CD4-positive, alpha-beta T cell (primary cell): ENCODE results near the gene DIP2C. TPM values are rescaled to one million over a fixed set of nuclear protein-coding genes. Genes with fewer than 3 reads are reported as not detected.

Experiments used
- ATAC-seq: fragments of 200-7000 bp; cut with Tn5 transposase; one replicate; pipeline ENCODE4 v1.10.0; 2022; ENCODE audit warnings: mild to moderate bottlenecking; ENCODE audit not compliant: poor library complexity
- CTCF ChIA-PET: fragments of 350-600 bp; sonication (Branson Sonifier 250); formaldehyde crosslinking; loops from one replicate; lab custom pipeline; 2021; ENCODE audit warnings: antibody characterized with exemption, inconsistent platforms; lab: Charles Lee
- POLR2A ChIA-PET: fragments of 350-600 bp; sonication (Branson Sonifier 250); formaldehyde crosslinking; loops from one replicate; lab custom pipeline; 2021; ENCODE audit warnings: antibody characterized with exemption, inconsistent platforms; lab: Charles Lee
- DNase-seq, 14 experiments: peaks; one replicate each; pipeline ENCODE4 v3.0.0-alpha.2; 2013 to 2020; ENCODE audit warnings: mixed read lengths in 2 of 14
- H3K27ac ChIP-seq, 2 donors: one replicate each; pipeline versions ENCODE4 v1.5.1 to v1.7.0; 2013; ENCODE audit warnings: low read length in 2 of 2, low read depth in 1 of 2, mild to moderate bottlenecking in 1 of 2
- H3K27me3 ChIP-seq, 2 experiments: 1 replicate in 1 of 2; 2 replicates in 1 of 2; pipeline versions ENCODE4 v1.6.1 to v1.7.0; 2013; ENCODE audit warnings: low read length in 2 of 2, control low read depth in 1 of 2, mild to moderate bottlenecking in 1 of 2, moderate library complexity in 1 of 2; ENCODE audit not compliant: insufficient read depth in 2 of 2, control insufficient read depth in 1 of 2
- H3K36me3 ChIP-seq: one replicate; pipeline ENCODE4 v1.6.1; 2013; ENCODE audit warnings: low read length, control low read depth; ENCODE audit not compliant: insufficient read depth
- H3K4me1 ChIP-seq: one replicate; pipeline ENCODE4 v1.6.1; 2013; ENCODE audit warnings: low read length, control low read depth; ENCODE audit not compliant: insufficient read depth
- H3K4me3 ChIP-seq: one replicate; pipeline ENCODE4 v1.5.1; 2013; ENCODE audit warnings: mild to moderate bottlenecking, low read length, moderate library complexity
- H3K9me3 ChIP-seq, 2 experiments: 1 replicate in 1 of 2; 2 replicates in 1 of 2; pipeline versions ENCODE4 v1.6.1 to v1.7.0; 2013; ENCODE audit warnings: low read length in 2 of 2, mild to moderate bottlenecking in 2 of 2, control low read depth in 1 of 2, moderate library complexity in 1 of 2; ENCODE audit not compliant: control insufficient read depth in 1 of 2, insufficient read depth in 1 of 2
- H3K27ac Mint-ChIP-seq: one replicate; pipeline ENCODE4 v1.8.0; 2020; ENCODE audit warnings: mixed read lengths
- H3K27me3 Mint-ChIP-seq: one replicate; pipeline ENCODE4 v1.8.0; 2021; ENCODE audit warnings: mixed read lengths
- H3K36me3 Mint-ChIP-seq: one replicate; pipeline ENCODE4 v1.8.0; 2021; ENCODE audit warnings: low read depth, mixed read lengths
- H3K4me1 Mint-ChIP-seq: one replicate; pipeline ENCODE4 v1.8.0; 2021; ENCODE audit warnings: low read depth, mixed read lengths
- H3K4me3 Mint-ChIP-seq: one replicate; pipeline ENCODE4 v1.8.0; 2020; ENCODE audit warnings: mild to moderate bottlenecking, mixed read lengths
- H3K9me3 Mint-ChIP-seq: one replicate; pipeline ENCODE4 v1.8.0; 2020; ENCODE audit warnings: mixed read lengths
- CTCF ChIP-seq: fragments of 200-600 bp; IDR thresholded peaks from one replicate; pipeline ENCODE4 v1.8.0; 2022; ENCODE audit warnings: antibody characterized with exemption, mild to moderate bottlenecking
- intact Hi-C, 2 experiments: fragments of 100-400 bp; cut with DNase I in 1 of 2; cut with micrococcal nuclease in 1 of 2; formaldehyde crosslinking; loops; one replicate each; pipeline versions ENCODE4 v1.15.1 to v1.9.0; 2023 to 2025; cut with DNase I, micrococcal nuclease
- total RNA-seq, 174 experiments: library from RNA in 2 of 174; stranded (reverse) in 2 of 174; gene quantifications; one replicate each; pipeline ENCODE4 v1.2.3 and lab custom pipeline; 2021 to 2026

The DIP2C gene
- total RNA-seq, 2 experiments from 2014 or later, result 4.1 TPM

GRCh38 chr10:370449-370825 is 319.0 kb downstream of the DIP2C start:
- no peak for DNase-seq
- Histone ChIP-seq H3K27me3 (no peaks in the 10 kb centered on the region), H3K4me1 (no peaks in the 10 kb centered on the region), H3K9me3 (peaks cover 0 to 6% of the 10 kb centered on the region in 2 experiments), H3K36me3 (peaks cover 3% of the 10 kb centered on the region), H3K27ac (no peak overlapping the region), H3K4me3 (no peak overlapping the region)
- Mint-ChIP-seq H3K27me3 (no peaks in the 10 kb centered on the region), H3K36me3 (peaks cover 23% of the 10 kb centered on the region), H3K4me3 (no peak overlapping the region), H3K4me1 (no peaks in the 10 kb centered on the region), H3K9me3 (no peaks in the 10 kb centered on the region), H3K27ac (no peak overlapping the region)
- ATAC-seq, result no peak
- ChIA-PET CTCF (no interaction called here), POLR2A (no interaction called here)
- intact Hi-C loops, result no loop called here
- no peak for TF ChIP-seq CTCF

- DNase-seq (no peak), ATAC-seq (no peak)
- Mint-ChIP-seq H3K27ac (no peak overlapping the region), H3K27me3 (no peaks in the 10 kb centered on the region), H3K9me3 (no peaks in the 10 kb centered on the region), H3K4me3 (no peak overlapping the region), H3K36me3 (peaks cover 20% of the 10 kb centered on the region), H3K4me1 (no peaks in the 10 kb centered on the region)
- ChIA-PET POLR2A (no interaction called here), CTCF (no interaction called here)
- H3K4me3 ChIP-seq, result no peak overlapping the region
- no peaks in the 10 kb centered on the region for H3K27me3 ChIP-seq
- intact Hi-C loops, result no loop called here
- peaks cover 0 to 6% of the 10 kb centered on the region in 2 experiments for H3K9me3 ChIP-seq
- H3K36me3 ChIP-seq, result peaks cover 3% of the 10 kb centered on the region
- no peaks in the 10 kb centered on the region for H3K4me1 ChIP-seq
- no peak for TF ChIP-seq CTCF
- H3K27ac ChIP-seq, result no peak overlapping the region
Observed at GRCh38 chr10:369684-370448, 319.6 kb downstream of the DIP2C start.

GRCh38 chr10:369221-369683 is 320.2 kb downstream of the DIP2C start:
- Histone ChIP-seq H3K9me3 (peaks cover 0 to 6% of the 10 kb centered on the region in 2 experiments), H3K4me3 (no peak overlapping the region), H3K36me3 (peaks cover 3% of the 10 kb centered on the region), H3K27me3 (no peaks in the 10 kb centered on the region), H3K4me1 (no peaks in the 10 kb centered on the region), H3K27ac (no peak overlapping the region)
- no peaks in the 10 kb centered on the region for H3K4me1 Mint-ChIP-seq
- DNase-seq (no peak), ATAC-seq (no peak)
- intact Hi-C loops, result no loop called here
- H3K36me3 Mint-ChIP-seq, result peaks cover 25% of the 10 kb centered on the region
- no peak overlapping the region for H3K27ac Mint-ChIP-seq
- no peak for TF ChIP-seq CTCF
- no peak overlapping the region for H3K4me3 Mint-ChIP-seq
- no peaks in the 10 kb centered on the region for H3K9me3 Mint-ChIP-seq
- ChIA-PET POLR2A (no interaction called here), CTCF (no interaction called here)
- H3K27me3 Mint-ChIP-seq, result no peaks in the 10 kb centered on the region
